ENCODE data around the gene DNAJA1. TPM values are rescaled to one million over a fixed set of nuclear protein-coding genes. Genes with fewer than 3 reads are reported as not detected.

The DNAJA1 gene
- total RNA-seq, 1 donor from 2014 or later: 180 TPM

- H3K27me3 Mint-ChIP-seq (ENCODE audit: insufficient read depth, low read depth): peaks cover 4% of the 10 kb centered on the region
- Histone ChIP-seq H2AFZ (replicated peaks) (no peak overlapping the region), H3K9me3 (ENCODE audit: low read depth) (no peaks in the 10 kb centered on the region), H4K20me1 (ENCODE audit: low read depth) (peaks cover 60% of the 10 kb centered on the region), H3K4me1 (peaks cover 25% of the 10 kb centered on the region), H3K9ac (peak overlapping the region; percentile 75), H3K36me3 (peaks cover 18% of the 10 kb centered on the region), H3K27ac (no peak overlapping the region), H3F3A (ENCODE audit: low read depth) (no peaks in the 10 kb centered on the region), H3K27me3 (no peaks in the 10 kb centered on the region), H3K4me2 (peak overlapping the region; percentile 95), H3K4me3 (peak overlapping the region; percentile 71), H3K79me2 (ENCODE audit: low read depth) (peaks cover 98% of the 10 kb centered on the region)
- H3K36me3 Mint-ChIP-seq: peaks cover 26% of the 10 kb centered on the region
- DNase-seq (ENCODE audit: low spot score): no peak
- peaks cover 27% of the 10 kb centered on the region for H3K4me1 Mint-ChIP-seq
- TF ChIP-seq CTCF (IDR thresholded peaks at IDR 0.05): no peak
- no peak for TF ChIP-seq EZH2 (IDR thresholded peaks at IDR 0.05)
- no peak for TF ChIP-seq EZH2phosphoT487 (IDR thresholded peaks at IDR 0.05)
- no peaks in the 10 kb centered on the region for H3K9me3 Mint-ChIP-seq
- peak overlapping the region; percentile 97 for H3K4me3 Mint-ChIP-seq
- H3K27ac Mint-ChIP-seq: no peak overlapping the region
These were observed 1.4 kb upstream of the DNAJA1 start for GRCh38 chr9:33023661-33024060.

GRCh38 chr9:33024126-33024965 lies 727 bp upstream of the DNAJA1 start:
- Histone ChIP-seq H3K4me1 (peaks cover 25% of the 10 kb centered on the region), H3F3A (ENCODE audit: low read depth) (no peaks in the 10 kb centered on the region), H3K36me3 (peaks cover 19% of the 10 kb centered on the region), H4K20me1 (ENCODE audit: low read depth) (peaks cover 64% of the 10 kb centered on the region), H3K27me3 (no peaks in the 10 kb centered on the region), H3K4me3 (peak overlapping the region; percentile 71), H3K9me3 (ENCODE audit: low read depth) (no peaks in the 10 kb centered on the region), H3K27ac (peak overlapping the region; percentile 75), H2AFZ (replicated peaks) (peak overlapping the region; percentile 34), H3K9ac (peak overlapping the region; percentile 75), H3K79me2 (ENCODE audit: low read depth) (peaks cover 98% of the 10 kb centered on the region), H3K4me2 (peak overlapping the region; percentile 95)
- DNase-seq (ENCODE audit: low spot score): peak; percentile 23
- H3K36me3 Mint-ChIP-seq: peaks cover 25% of the 10 kb centered on the region
- H3K9me3 Mint-ChIP-seq: no peaks in the 10 kb centered on the region
- peaks cover 4% of the 10 kb centered on the region for H3K27me3 Mint-ChIP-seq (ENCODE audit: insufficient read depth, low read depth)
- TF ChIP-seq EZH2phosphoT487 (IDR thresholded peaks at IDR 0.05) (no peak), CTCF (IDR thresholded peaks at IDR 0.05) (no peak), EZH2 (IDR thresholded peaks at IDR 0.05) (no peak)
- peak overlapping the region; percentile 90 for H3K27ac Mint-ChIP-seq
- peaks cover 27% of the 10 kb centered on the region for H3K4me1 Mint-ChIP-seq
- peak overlapping the region; percentile 97 for H3K4me3 Mint-ChIP-seq

GRCh38 chr9:33025572-33026342 lies 684 bp downstream of the DNAJA1 start:
- peaks cover 98% of the 10 kb centered on the region for H3K79me2 ChIP-seq (ENCODE audit: low read depth)
- peak overlapping the region; percentile 48 for H3K27ac Mint-ChIP-seq
- H3F3A ChIP-seq (ENCODE audit: low read depth): no peaks in the 10 kb centered on the region
- no peaks in the 10 kb centered on the region for H3K9me3 Mint-ChIP-seq
- peaks cover 29% of the 10 kb centered on the region for H3K4me1 Mint-ChIP-seq
- H2AFZ ChIP-seq (replicated peaks): no peak overlapping the region
- H3K36me3 Mint-ChIP-seq: peaks cover 24% of the 10 kb centered on the region
- peak overlapping the region; percentile 97 for H3K4me3 Mint-ChIP-seq
- H3K27me3 Mint-ChIP-seq (ENCODE audit: insufficient read depth, low read depth): peaks cover 4% of the 10 kb centered on the region
- DNase-seq (ENCODE audit: low spot score): peak; percentile 87
- peaks cover 78% of the 10 kb centered on the region for H4K20me1 ChIP-seq (ENCODE audit: low read depth)
- peak overlapping the region; percentile 71 for H3K4me3 ChIP-seq
- H3K9me3 ChIP-seq (ENCODE audit: low read depth): no peaks in the 10 kb centered on the region
- H3K27me3 ChIP-seq: no peaks in the 10 kb centered on the region
- H3K4me1 ChIP-seq: peaks cover 25% of the 10 kb centered on the region
- peak overlapping the region; percentile 92 for H3K27ac ChIP-seq
- H3K4me2 ChIP-seq: peak overlapping the region; percentile 95
- TF ChIP-seq EZH2 (IDR thresholded peaks at IDR 0.05) (no peak), CTCF (IDR thresholded peaks at IDR 0.05) (no peak), EZH2phosphoT487 (IDR thresholded peaks at IDR 0.05) (no peak)
- H3K36me3 ChIP-seq: peaks cover 29% of the 10 kb centered on the region
- peak overlapping the region; percentile 77 for H3K9ac ChIP-seq

Data from neural progenitor cell (in vitro differentiated cells).